Fibroblast of skin of abdomen (primary cell): ENCODE measurements around the gene METRN.

Experiments used
- DNase-seq: peaks from one replicate; pipeline ENCODE4 v3.0.0-alpha.2; 2013

Gene METRN

DNA sequence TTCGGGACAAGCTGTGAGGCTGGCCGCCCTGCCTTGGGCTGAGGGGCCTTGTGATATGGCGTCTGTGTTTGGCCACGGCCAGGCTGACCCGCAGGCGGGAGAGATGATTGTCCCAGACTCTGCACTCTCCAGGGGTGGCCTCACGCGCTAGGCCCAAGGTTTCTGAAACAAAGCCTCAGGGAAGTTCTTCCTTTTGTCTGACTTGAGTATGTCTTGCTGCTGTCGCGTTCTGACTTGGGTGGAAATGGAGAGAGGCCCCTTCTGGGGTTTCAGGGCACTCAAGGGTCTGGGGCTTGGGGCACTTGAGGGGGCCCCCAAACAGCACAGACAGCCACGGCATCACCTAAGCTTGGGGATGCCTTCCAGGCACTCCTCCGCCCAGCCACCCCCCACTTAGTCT is 3.8 kb upstream of the METRN start:
- DNase-seq = no peak

DNA sequence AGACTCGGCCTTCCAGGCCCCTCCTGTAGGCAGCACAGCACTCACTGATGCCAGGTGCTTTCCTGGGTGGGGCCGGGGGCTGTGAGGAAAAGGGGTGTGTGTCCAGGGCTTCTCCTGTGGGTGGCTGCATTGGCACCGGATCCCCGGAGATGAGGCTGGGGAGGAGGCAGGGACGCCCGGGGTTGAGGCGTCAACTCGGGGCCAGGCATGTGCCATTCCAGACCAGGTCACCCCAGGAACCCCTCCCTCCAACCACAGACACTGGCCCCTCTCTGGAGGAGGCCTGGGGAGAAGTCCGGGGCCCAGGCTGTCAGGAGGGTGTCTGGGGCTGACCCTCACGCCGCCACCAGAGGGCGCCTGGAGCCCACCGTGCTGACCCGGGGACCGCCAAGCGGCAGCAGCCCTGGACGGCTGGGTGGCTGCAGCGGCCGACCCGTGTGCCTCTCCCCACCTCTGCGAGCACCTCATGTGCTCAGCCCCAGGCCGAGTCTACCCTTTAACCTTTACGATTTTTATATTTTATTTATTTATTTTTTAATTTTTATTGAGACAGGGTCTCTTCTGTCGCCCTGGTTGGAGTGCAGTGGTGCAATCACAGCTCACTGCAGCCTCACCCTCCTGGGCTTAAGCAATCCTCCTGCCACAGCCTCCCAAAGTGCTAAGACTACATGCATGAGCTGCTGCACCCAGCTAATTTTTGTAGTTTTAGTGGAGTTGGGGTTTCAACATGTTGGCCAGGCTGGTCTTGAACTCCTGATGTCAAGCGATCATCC is 3.2 kb upstream of the METRN start:
- peak; percentile 49 for DNase-seq

DNA sequence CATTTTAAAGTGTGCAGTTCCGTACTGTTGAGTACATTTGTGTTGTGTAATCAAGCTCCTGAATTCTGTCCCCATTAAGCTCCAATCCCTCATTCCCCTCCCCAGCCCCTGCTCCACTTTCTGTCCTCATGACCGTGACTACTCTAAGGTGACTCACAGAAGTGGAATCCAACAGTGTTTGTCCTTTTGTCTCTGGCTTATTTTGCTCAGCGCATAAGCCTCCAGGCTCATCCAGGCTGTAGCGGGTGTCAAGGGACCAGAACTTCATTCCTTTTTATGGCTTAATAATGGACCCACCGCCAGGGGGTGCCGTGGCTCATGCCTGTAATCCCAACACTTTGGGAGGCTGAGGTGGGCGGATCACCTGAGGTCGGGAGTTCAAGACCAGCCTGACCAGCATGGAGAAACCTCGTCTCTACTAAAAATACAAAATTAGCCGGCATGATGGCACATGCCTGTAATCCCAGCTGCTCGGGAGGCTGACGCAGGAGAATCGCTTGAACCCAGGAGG is 2.1 kb upstream of the METRN start:
- DNase-seq = peak; percentile 89

DNA sequence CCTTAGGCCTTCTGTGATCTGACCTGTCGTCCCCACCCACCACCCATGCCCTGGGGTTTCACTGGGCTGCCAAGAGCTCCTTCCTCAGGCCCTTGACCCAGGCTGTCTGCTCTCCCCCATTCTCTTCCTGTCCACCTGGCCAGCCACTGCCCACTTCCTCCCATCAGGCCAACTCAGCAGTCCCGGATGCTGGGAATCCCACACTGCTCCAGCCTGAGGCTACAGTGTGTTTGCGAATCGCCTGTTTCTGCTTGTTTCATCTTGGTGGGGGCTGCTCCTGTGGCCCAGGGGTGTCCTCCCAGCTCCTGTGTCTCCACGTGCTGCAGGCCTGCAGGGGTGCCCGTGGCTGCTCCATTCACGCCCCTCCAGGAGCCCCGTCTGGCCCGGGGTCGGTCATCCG is 839 bp upstream of the METRN start:
- no peak for DNase-seq

DNA sequence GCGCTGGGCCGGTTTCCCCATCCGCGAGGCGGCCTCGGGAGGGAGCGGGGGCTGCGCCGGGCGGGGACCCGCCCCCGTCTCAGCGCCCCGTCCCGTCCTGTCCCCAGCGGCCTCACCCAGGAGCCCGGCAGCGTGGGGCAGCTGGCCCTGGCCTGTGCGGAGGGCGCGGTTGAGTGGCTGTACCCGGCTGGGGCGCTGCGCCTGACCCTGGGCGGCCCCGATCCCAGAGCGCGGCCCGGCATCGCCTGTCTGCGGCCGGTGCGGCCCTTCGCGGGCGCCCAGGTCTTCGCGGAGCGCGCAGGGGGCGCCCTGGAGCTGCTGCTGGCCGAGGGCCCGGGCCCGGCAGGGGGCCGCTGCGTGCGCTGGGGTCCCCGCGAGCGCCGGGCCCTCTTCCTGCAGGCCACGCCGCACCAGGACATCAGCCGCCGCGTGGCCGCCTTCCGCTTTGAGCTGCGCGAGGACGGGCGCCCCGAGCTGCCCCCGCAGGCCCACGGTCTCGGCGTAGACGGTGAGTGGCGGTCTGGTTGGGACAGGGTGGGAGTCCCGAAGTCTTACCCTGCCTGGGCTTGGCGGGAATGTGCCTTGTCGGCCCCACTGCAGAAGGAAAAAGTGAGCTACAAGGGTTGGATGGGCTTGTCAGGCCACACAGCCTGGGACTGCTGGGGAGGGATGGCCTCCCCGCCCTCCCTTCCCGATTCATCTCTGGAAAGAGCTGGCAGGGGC is 720 bp downstream of the METRN start:
- DNase-seq = no peak

DNA sequence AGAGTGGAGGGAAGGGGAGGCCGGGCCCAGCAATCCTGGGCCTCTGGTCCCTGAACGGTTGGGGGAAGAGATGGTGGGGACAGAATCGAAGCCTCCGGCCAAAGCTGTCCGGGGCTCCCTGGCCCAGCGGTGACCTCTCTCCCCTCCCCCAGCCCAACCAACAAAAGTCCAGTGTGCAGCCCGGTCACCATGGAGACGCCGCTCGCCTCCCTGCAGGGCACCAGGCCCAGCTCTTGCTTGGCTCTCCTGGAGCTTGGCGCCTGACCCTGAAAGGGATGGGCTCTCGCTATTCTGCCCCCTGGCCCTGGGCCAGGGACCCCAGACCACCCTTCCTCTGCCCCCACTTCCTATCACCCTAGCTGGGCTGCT is 1.3 kb downstream of the METRN start:
- DNase-seq = no peak

DNA sequence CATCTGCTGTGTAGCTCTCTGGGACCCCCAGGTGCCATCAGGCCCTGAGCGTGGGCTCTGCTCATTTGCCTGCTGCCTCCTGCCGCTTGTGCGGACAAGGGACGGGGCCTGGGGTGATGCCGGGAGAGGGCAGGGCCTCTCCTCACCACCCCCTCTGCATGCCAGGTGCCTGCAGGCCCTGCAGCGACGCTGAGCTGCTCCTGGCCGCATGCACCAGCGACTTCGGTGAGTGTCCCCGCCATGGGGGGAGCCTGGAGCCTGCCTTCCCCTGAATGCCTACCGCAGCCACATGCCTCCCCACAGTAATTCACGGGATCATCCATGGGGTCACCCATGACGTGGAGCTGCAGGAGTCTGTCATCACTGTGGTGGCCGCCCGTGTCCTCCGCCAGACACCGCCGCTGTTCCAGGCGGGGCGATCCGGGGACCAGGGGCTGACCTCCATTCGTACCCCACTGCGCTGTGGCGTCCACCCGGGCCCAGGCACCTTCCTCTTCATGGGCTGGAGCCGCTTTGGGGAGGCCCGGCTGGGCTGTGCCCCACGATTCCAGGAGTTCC is 1.9 kb downstream of the METRN start:
- no peak for DNase-seq

DNA sequence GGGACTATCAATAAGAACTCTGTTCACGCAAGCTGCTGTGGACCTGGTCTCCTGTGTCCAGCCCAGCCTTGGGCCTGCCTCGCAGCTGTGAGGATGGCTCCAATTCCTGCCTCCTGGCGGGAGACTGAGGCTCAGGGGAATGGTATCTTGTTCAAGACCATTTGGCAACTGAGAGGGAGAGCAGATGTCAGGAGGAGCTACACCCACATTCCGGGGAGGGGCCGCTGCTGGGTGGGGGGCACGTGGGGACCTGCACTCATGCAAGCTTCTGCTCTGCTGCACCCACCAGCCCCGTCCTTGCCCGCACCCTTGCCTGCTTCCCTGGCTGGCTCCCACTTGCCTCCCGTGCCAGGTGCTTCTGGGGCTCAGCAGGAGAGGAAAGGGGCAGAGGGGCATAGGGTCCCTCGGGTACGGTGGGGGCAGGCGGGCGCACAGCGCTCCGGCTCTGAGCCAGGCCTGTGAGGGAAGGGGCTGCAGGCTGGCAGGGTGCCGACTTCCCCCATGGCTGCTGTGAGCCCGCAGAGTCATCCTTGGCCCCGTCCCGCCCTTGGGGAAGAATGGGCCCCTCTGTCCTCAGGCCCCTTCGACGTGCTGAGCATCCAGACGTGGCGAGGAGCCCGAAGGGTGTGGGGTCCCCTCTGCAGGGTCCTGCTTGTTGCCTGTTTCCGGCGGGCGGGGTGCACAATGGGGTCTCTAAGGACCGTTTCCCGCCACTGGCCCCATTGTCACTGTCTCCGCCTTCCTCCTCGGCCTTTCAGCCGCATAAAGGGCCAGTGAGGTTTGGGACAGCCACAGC is 2.7 kb downstream of the METRN start:
- DNase-seq = no peak

DNA sequence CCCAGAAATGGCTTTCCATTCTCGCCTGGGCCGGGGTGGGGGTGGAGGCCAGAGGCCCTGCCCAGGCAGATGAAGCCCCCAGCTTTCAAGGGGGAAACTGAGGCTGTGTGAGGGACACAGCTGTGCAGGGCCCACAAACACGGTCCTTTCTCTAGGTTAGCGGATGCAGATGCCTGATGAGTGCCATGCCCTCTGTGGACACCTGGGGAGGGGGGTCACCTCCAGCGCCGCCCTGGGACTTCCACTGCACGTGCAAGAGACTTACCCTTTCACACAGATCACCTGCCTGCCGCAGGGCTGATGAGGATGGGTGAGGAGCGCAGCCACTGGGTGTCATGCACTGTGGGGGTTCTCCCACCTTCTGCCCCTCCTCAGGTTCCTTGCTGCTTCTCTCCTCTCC is 3.5 kb downstream of the METRN start:
- no peak for DNase-seq

DNA sequence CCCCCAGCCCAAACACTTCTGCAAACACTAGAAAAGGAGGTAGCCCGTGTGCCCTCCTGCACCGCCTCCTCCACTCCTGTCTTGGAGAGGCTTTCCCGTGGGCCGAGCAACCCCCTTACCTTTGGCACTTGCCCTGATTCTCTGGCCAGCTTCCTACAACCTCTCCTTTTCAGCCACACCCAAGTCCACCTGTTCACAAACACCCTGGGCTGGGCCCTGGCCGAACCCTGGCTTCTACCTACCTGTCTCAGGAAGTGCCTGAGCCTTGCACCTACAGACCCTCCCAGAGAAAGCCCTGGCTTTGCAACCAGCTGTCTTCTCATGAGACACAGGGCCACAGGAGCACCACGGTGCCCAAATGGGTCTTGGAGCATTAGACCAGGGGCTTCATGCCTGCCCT is 4.0 kb downstream of the METRN start:
- DNase-seq = no peak

DNA sequence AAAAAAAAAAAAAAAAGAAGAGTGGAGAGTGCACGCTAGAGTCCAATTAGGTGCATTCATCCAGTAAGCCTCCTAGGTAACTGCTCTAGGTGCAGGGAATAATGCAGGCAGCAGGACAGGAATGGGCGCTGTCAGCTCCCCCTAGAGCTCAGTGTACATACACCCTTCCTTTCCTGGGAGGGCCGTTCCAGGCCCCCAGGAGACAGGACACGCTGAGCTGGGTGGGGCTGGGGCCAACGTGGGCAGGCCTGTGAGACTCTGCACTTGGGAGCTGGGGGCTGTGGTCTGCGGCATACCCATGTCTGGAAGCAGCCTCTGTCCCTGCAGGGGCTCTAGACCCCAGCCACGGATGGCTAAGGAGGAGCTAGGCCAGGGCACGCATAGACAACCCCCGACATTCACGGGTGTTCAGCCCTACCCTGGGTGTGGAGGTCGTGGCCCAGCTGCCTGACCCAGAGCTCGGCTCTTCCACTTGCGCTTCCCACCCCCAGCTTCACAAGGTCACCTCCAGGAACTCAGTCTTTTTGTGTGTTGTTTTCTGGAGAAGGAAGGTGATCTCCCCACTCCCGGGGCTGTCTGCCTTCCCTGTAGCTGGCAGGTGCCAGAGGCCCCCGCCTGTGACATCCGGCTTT is 5.0 kb downstream of the METRN start:
- no peak for DNase-seq

DNA sequence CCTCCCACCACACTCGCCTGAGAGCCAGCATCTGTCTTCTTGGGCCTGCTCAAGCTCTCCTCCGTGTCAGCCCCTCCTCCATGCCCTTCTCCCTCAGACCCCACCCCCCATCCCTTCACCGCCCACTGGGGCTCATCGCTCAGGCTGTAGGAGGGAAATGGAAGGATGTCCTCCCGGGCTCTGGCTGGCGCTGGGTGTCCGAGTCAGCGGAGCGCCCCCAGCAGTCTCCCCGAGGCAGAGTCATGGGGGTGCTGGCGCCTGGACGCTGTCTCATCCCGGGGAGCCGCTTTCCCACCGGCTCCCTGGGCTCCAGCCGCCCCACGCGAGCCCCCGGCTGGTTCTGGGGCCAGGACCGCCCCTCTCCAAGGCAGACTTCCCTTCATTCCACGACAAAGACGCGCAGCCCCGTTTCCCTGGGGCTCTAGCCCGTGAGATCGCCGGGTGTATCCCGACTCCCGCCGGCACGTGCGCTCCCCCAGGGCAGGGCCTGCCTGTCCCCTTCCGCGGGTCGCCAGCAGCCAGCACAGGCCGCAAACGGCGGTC is 5.6 kb downstream of the METRN start:
- DNase-seq = peak; percentile 70

DNA sequence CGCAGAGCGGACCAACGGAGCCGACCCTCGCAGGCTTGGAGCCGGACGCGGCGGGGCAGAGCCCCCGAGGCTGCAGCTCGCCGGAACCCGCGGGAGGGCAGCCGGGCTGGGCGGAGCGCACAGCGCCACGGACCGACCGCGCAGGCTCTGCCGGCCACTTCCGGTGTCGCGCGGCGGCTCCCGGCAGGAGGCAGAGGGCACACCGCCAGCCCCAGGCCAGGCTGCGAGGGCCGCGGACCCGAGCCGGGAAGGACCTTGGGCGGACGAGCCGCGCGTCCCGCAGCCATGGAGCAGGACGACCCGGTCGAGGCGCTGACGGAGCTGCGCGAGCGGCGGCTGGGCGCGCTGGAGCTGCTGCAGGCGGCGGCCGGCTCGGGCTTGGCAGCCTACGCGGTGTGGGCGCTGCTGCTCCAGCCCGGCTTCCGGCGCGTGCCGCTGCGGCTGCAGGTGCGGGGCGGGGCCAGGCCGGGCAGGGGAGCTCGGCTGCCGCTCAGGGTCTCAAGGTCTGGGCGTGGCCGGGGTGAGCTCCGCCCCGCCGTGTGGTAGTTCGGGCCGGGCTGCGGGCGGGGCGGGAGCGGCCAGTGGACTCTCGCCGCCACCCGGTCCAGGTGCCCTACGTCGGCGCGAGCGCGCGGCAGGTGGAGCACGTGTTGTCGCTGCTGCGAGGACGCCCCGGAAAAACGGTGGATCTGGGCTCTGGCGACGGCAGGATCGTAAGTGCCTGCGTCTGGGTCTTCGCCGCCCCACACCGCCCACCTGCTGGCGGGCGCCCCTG is 6.3 kb downstream of the METRN start, which contains the start of gene ANTKMT:
ANTKMT (plus strand) TSS at position 157 of the 775 bp plus-strand sequence; CDS start at position 286, 129 bp downstream.
- DNase-seq = peak; percentile 66

DNA sequence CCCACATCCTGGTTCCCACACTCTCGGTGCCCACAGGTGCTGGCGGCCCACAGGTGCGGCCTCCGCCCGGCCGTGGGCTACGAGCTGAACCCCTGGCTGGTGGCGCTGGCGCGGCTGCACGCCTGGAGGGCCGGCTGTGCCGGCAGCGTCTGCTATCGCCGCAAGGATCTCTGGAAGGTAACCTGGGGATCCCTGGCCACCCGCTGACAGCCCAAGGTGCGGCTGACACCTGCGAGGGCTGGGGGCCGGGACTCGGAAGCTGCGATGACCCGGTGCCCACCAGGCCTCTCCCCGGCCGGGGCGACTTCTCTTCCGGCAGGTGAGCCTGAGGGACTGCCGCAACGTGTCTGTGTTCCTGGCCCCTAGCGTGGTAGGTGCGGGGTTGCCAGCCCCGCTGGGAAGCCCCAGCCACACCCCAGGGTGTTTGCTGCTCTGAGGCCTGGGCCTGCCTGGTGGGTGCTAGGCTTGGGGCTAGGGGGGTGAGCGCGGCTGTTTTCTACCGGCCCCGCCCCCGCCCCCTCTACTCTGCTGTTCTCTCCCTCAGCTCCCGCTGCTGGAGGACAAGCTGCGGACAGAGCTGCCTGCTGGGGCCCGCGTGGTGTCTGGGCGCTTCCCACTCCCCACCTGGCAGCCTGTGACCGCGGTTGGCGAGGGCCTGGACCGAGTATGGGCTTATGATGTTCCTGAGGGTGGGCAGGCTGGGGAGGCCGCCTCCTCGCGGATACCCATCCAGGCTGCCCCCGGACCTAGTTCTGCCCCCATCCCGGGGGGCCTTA is 7.0 kb downstream of the METRN start:
- no peak for DNase-seq

DNA sequence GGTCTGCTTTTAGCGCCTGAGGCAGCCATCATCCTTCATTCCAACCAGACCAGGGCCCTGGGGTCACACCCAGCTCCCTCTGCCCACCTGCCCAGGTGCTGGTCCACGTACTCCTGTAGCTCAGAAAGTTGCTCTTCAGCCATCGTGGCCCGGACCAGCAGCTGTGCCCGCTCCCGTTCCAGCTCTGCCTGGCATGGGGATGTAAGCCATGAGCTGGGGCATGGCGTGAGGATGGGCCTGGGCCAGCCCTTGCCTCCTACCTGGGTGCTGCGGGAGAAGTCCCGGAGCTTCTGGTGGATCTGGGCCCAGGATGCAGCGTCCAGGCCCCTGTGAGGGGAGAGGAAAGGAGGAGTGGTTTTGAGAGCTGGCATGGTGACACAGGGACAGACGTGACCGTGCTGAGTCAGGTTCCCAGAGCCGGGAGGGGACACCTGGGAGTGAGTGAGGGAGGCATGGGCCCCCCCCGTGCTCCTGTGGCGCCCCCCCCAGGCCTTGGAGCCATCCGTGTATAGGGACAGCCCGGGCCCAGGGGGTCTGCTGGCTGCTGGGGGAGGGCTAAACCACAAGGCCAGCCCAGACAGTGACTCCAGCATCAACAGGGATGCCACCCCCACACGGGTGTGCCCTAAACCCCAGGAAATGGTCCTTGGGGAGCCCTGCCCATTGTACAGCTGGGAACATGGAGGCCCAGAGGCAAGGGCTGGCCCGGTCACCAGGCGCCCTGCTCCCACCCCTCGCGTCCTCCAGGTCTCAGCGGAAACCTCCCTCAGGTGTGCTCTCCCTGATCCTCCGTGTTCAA is 8.1 kb downstream of the METRN start:
- no peak for DNase-seq

DNA sequence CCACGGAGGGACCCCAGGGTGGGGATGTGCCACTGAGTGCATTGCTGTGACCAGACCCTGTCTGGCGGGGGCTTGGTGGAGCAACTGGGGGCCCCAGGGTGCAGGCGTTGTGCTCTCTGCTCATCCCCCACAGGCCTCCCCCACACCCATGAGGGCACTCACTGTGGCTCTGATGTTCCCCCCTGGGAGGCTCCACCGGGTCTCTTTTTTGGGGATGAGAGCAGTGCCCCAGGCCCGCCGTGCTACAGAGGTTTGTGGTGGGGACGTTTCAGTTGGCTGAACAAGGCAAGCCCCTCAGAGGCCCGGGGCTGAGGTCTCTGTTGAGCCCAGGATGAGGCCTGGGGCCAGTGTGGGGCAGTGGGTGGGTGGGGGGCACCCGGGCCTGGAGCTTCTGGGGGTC is 8.8 kb downstream of the METRN start:
- DNase-seq = no peak

DNA sequence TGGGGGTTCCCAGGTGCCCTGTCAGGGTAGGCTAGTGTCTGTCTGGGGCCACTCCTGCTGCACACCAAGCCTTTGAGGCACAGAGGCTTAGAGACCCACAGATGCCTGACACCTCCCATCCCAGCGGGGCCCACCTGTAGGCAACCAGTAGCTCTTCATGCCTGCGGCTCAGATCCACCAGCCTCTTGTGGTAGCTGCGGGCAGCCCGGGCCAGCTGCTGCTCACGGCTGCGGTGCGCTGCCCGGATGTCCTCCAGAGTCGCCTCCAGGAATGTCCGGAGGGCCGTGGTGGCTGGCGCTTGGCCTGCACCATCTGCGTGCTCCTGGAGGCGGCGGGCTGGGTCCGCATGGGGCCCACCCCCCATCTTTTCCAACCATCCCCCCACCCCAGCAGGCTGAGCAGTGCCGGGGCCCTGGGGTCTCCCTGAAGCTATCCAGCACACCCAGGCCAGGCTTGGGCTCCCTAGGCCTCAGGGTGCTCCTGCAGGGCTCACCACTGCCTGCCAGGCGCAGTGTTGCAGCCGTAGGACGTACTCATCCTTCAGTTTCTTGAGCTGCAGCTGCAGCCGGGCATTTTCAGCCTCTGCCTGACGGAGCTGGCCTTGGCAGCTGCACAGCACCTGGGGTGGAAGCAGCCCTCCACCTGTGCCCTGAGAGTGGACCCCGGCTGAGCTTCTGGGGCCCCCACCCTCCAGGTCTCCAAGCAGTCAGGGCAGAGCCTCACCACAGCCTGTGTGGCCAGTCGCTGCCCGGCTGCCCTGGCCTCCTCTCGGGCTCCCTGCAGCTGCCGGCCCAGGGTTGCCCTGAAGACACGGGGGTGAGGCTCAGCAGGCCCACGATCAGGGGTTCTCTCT is 9.5 kb downstream of the METRN start:
- DNase-seq = no peak

DNA sequence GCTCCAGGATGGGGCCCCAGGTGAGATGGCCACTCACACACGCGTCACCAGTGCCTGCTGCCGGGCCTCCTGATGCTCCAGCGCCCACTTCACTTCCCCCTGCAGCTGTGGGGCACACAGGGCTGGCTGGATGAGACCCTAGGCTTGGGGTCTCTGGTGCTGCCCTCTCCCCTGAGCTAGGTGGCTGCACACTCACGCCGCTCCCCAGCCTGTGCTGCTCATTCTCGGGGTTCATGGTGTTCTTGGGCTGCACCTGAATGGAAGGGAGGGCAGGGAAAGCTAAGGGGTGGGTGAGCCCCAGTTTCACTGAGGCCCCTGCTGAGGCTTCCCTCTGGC is 10.1 kb downstream of the METRN start:
- DNase-seq = no peak
